Measurements from ENCODE around the gene SMIM7. TPM values are rescaled to one million over a fixed set of nuclear protein-coding genes. Genes with fewer than 3 reads are reported as not detected.
A peak's percentile ranks its signal among the peaks of the same experiment; 100 is the strongest.

SMIM7 gene
- total and polyA plus RNA-seq, 2 of the 13 experiments (the other 11 are each of a cell fraction or from before 2014, with no cell fraction given) = 55.7 to 74.9 TPM

DNA sequence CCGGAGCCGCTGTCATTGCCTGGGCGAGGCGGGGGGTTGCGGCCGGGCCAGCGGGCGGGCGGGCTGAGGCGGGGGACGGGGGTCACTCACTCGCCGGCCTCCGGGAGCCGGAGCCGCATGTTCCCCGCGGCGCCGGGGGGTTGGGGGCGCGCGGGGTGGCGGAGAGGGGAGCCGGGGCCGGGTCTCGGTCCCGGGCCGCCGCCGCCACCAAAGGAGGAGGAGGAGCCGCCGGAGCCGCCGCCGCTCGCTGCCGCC lies 32.1 kb downstream of the SMIM7 start (continued):
- TF ChIP-seq REST (IDR thresholded peaks at IDR 0.05; ENCODE audit: borderline replicate concordance in 1 of 2, low read depth in 1 of 2, low read length in 2 of 2) (0 out of 4 replicates have a peak, but pooled peaks of 1 of the 2 experiments have one; percentile 18), CREM (IDR thresholded peaks at IDR 0.05) (no peak), CREM (CRISPR knock-in tag; IDR thresholded peaks at IDR 0.05) (no peak)

GRCh38 chr19:16627193-16627927 lies 32.6 kb downstream of the SMIM7 start:
- peak overlapping the region; percentile 61 for H3K27ac ChIP-seq (ENCODE audit: extremely low read length, insufficient read depth, low read length)
- no peak overlapping the region for H2AFZ ChIP-seq (ENCODE audit: low read length)
- H3K9me3 ChIP-seq (ENCODE audit: low read length) = no peaks in the 10 kb centered on the region
- DNase-seq (ENCODE audit: low spot score) (peak; percentile 10), ATAC-seq (no peak; the same call in 2 of the 3 replicates), FAIRE-seq (no peak)
- H3K4me3 ChIP-seq (replicated peaks in 1 of 3; ENCODE audit: insufficient read depth in 1 of 3, low read depth in 2 of 3, low read length in 3 of 3) = peak overlapping the region; percentile 84 to 98 (median 97)
- ChIA-PET CTCF (ENCODE audit: low intra/inter-chr PET ratio, low total read pairs) (no interaction called here), POLR2A (interaction anchor here (1.0 to 1.5 kb wide), 2 partner anchors 33 to 430 kb away, joined by 3 to 5 read pairs; partner anchors contain the start of genes AP1M1 and TMEM38A)
- no peaks in the 10 kb centered on the region; a peak in 1 of 5 replicates for H3K27me3 ChIP-seq (ENCODE audit: control insufficient read depth in 1 of 2, insufficient read depth in 2 of 2, low read length in 2 of 2)
- BruUV-seq (replicated peaks) = no TSS peak
- peaks cover 53% of the 10 kb centered on the region for H3K79me2 ChIP-seq (ENCODE audit: insufficient read depth, low read length)
- H3K9ac ChIP-seq (ENCODE audit: insufficient read depth, low read depth, low read length) = peak overlapping the region; percentile 96
- H3K4me2 ChIP-seq (ENCODE audit: low read depth, low read length) = peak overlapping the region; percentile 90
- peaks cover 45% of the 10 kb centered on the region for H3K4me1 ChIP-seq (ENCODE audit: insufficient read depth, low read length)
- in situ Hi-C loops (cut with HindIII; ENCODE audit: extremely low pct_ligation_motif_present, low pct_unique_long_range_greater_than_20kb) (loop anchor here (5.0 kb wide), 1 partner anchor 55 kb away; the partner anchor contains the start of gene SLC35E1), intact Hi-C loops (cut with micrococcal nuclease; ENCODE audit: unreplicated experiment) (loop anchor here (5.0 kb wide), 1 partner anchor 55 kb away; the partner anchor contains the start of gene SLC35E1)
- 0% methylated on average over 23 of the region's 52 CpGs for WGBS (ENCODE audit: low lambda C conversion rate)
- peaks cover 6% of the 10 kb centered on the region for H4K20me1 ChIP-seq (ENCODE audit: insufficient read depth, low read length)
- H3K36me3 ChIP-seq (replicated peaks in 1 of 2; ENCODE audit: control insufficient read depth in 1 of 2, insufficient read depth in 2 of 2, low read length in 2 of 2) = peaks cover 4 to 32% of the 10 kb centered on the region in 2 experiments; a peak in 3 of 5 replicates
- TF ChIP-seq ZNF607 (CRISPR knock-in tag; IDR thresholded peaks at IDR 0.05; ENCODE audit: borderline replicate concordance) (0 out of 2 replicates have a peak, but pooled peaks have one; percentile 62), CTCF (CRISPR knock-in tag; IDR thresholded peaks at IDR 0.05) (peak; percentile 28; the same call in 1 of the 2 replicates), CCAR2 (optimal IDR thresholded peaks at IDR 0.05; ENCODE audit: low read depth, low read length) (no peak), ZMAT3 (CRISPR knock-in tag; conservative IDR thresholded peaks at IDR 0.05) (peak; percentile 40; the same call in 1 of the 2 replicates), MBNL3 (CRISPR knock-in tag; conservative IDR thresholded peaks at IDR 0.05) (no peak), ZNF205 (CRISPR knock-in tag; IDR thresholded peaks at IDR 0.05) (peak; percentile 26; the same call in 1 of the 2 replicates), KAT7 (CRISPR knock-in tag; IDR thresholded peaks at IDR 0.05; ENCODE audit: borderline replicate concordance) (0 out of 2 replicates have a peak, but pooled peaks have one; percentile 51), KDM5B (CRISPR knock-in tag; IDR thresholded peaks at IDR 0.05; ENCODE audit: borderline replicate concordance) (0 out of 2 replicates have a peak, but pooled peaks have one; percentile 43), CHD4 (IDR thresholded peaks at IDR 0.05; ENCODE audit: borderline replicate concordance, low read length) (no peak)
- TF ChIP-seq, protein P1, sequence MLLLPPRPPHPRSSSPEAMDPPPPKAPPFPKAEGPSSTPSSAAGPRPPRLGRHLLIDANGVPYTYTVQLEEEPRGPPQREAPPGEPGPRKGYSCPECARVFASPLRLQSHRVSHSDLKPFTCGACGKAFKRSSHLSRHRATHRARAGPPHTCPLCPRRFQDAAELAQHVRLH (CRISPR knock-in tag; IDR thresholded peaks at IDR 0.05; ENCODE audit: borderline replicate concordance, low read depth) = peak; percentile 12; the same call in 1 of the 2 replicates
- TF ChIP-seq, protein P2, sequence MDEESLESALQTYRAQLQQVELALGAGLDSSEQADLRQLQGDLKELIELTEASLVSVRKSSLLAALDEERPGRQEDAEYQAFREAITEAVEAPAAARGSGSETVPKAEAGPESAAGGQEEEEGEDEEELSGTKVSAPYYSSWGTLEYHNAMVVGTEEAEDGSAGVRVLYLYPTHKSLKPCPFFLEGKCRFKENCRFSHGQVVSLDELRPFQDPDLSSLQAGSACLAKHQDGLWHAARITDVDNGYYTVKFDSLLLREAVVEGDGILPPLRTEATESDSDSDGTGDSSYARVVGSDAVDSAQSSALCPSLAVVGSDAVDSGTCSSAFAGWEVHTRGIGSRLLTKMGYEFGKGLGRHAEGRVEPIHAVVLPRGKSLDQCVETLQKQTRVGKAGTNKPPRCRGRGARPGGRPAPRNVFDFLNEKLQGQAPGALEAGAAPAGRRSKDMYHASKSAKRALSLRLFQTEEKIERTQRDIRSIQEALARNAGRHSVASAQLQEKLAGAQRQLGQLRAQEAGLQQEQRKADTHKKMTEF (CRISPR knock-in tag; IDR thresholded peaks at IDR 0.05) = peak; percentile 31; the same call in 1 of the 2 replicates
